Endothelial cell of umbilical vein (primary cell): ENCODE results near the gene AKAP13.

Experiments
- MYC ChIP-seq: IDR thresholded peaks from one replicate; pipeline ENCODE4 v1.6.1; 2011; ENCODE audit warnings: mild to moderate bottlenecking, low read depth, low read length
- POLR2AphosphoS5 ChIP-seq: IDR thresholded peaks from 2 replicates; pipeline ENCODE4 v1.6.1; 2012; ENCODE audit warnings: low read depth, mild to moderate bottlenecking, control low read depth, low read length, moderate library complexity; ENCODE audit not compliant: insufficient read depth
- TF ChIP-seq, protein P1 (sequence below): IDR thresholded peaks from 2 replicates; pipeline ENCODE4 v1.6.1; 2011; ENCODE audit not compliant: insufficient read depth, insufficient read length

DNA sequence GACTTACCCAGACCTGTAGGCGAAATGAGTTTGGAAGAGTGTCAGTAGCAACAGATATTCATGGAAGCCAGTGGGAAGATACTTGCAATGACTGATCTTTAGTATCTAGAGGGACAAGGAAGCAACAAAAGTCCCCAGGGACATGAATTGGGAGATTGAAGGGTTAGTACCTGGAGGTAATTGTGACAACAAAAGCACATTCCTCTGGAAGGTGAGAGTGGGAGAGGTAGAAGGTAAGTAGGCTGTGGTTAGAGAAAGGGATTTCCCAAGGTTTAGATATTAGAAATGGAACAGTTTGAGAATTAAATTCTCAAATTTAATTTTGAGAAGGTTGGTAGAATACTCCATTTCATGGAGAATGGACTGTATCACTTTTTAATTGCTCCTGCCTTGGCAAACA is 191.4 kb downstream of the AKAP13 start:
- no peak for TF ChIP-seq POLR2AphosphoS5
- TF ChIP-seq, protein P1, sequence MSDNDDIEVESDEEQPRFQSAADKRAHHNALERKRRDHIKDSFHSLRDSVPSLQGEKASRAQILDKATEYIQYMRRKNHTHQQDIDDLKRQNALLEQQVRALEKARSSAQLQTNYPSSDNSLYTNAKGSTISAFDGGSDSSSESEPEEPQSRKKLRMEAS, result no peak
- no peak for TF ChIP-seq MYC
